Neural progenitor cell (in vitro differentiated cells): ENCODE measurements around the gene KLK2.

Source experiments
- EZH2 ChIP-seq: fragments of 200-600 bp; sonication (generic); IDR thresholded peaks from 2 replicates; pipeline ENCODE4 v1.6.1; 2017; ENCODE audit warnings: antibody characterized with exemption, mild to moderate bottlenecking, moderate library complexity
- EZH2phosphoT487 ChIP-seq: fragments of 200-600 bp; sonication (generic); IDR thresholded peaks from 2 replicates; pipeline ENCODE4 v1.6.1; 2017; ENCODE audit warnings: antibody characterized with exemption
- TF ChIP-seq, protein P1 (sequence below): fragments of 200-600 bp; sonication (generic); IDR thresholded peaks from 2 replicates; pipeline ENCODE4 v1.5.1; 2017; ENCODE audit warnings: antibody characterized with exemption, mild to moderate bottlenecking

- TF ChIP-seq, protein P1, sequence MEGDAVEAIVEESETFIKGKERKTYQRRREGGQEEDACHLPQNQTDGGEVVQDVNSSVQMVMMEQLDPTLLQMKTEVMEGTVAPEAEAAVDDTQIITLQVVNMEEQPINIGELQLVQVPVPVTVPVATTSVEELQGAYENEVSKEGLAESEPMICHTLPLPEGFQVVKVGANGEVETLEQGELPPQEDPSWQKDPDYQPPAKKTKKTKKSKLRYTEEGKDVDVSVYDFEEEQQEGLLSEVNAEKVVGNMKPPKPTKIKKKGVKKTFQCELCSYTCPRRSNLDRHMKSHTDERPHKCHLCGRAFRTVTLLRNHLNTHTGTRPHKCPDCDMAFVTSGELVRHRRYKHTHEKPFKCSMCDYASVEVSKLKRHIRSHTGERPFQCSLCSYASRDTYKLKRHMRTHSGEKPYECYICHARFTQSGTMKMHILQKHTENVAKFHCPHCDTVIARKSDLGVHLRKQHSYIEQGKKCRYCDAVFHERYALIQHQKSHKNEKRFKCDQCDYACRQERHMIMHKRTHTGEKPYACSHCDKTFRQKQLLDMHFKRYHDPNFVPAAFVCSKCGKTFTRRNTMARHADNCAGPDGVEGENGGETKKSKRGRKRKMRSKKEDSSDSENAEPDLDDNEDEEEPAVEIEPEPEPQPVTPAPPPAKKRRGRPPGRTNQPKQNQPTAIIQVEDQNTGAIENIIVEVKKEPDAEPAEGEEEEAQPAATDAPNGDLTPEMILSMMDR: no peak
- TF ChIP-seq EZH2 (no peak), EZH2phosphoT487 (no peak)
These were observed 12.2 kb upstream of the KLK2 start for GRCh38 chr19:50861010-50861409.
